HG03521 (cell line): Measurements from ENCODE around the gene SLC9A3.
"Not testable (repeated sequence)": the region's sequence is repeated elsewhere in the genome, so short reads cannot be mapped to it uniquely, and the experiment has no call there.

ENCODE experiments used
- ATAC-seq: cut with Tn5 transposase; IDR thresholded peaks from one replicate; pipeline ENCODE4 v1.9.1; 2021; ENCODE audit warnings: mild to moderate bottlenecking, moderate library complexity; ENCODE audit not compliant: unreplicated experiment

The SLC9A3 gene

GRCh38 chr5:492314-492893, 31.8 kb downstream of the SLC9A3 start:
- no peak for ATAC-seq

DNA sequence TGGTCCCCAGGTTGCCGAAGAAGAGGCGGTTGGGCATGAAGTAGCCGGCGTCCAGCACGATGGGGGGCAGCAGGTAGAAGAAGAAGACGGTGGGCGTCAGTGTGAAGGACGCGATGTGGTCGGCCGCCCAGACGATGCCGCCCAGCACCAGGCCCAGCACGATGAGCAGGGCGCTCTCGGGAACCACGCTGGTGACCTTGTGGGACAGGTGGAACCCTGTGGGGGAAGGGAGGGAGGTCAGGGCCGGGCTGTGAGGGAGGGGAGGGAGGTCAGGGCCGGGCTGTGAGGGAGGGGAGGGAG, 32.4 kb downstream of the SLC9A3 start:
- ATAC-seq = no peak

DNA sequence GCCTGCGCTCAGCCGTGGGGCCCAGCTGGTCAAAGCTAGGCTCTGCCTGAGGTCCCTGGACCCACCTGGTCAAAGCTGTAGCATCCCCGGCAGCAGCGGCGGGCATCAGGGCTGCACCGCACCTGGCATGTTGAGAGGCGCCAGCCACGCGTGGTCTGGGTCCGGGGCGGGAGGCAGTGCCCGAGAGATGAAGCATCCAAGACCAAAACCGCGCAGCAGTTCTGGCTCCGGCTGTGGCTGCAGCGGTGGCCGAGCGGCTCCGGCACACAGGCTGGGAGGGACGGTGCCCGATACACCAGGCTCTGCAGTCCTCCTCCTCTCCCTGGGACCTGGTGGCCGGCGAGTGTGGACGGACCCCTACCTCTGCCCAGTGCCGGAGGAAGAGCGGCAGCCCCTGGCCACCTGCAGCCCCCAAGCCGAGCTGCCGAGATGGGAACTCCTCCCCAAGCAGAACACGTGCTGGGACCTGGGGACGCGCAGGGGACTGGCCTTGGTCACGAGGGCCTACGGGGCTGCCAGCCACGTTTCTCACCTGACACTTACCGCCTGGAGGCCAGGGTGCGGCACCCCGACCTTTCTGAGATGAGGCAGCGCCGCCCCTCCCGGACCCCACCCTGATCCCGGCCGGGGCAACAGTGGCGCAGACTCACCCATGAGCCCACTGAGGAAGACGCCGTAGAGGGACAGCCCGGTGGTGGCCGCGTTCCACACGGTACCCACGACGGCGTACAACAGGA, 33.0 kb downstream of the SLC9A3 start:
- ATAC-seq = no peak

DNA sequence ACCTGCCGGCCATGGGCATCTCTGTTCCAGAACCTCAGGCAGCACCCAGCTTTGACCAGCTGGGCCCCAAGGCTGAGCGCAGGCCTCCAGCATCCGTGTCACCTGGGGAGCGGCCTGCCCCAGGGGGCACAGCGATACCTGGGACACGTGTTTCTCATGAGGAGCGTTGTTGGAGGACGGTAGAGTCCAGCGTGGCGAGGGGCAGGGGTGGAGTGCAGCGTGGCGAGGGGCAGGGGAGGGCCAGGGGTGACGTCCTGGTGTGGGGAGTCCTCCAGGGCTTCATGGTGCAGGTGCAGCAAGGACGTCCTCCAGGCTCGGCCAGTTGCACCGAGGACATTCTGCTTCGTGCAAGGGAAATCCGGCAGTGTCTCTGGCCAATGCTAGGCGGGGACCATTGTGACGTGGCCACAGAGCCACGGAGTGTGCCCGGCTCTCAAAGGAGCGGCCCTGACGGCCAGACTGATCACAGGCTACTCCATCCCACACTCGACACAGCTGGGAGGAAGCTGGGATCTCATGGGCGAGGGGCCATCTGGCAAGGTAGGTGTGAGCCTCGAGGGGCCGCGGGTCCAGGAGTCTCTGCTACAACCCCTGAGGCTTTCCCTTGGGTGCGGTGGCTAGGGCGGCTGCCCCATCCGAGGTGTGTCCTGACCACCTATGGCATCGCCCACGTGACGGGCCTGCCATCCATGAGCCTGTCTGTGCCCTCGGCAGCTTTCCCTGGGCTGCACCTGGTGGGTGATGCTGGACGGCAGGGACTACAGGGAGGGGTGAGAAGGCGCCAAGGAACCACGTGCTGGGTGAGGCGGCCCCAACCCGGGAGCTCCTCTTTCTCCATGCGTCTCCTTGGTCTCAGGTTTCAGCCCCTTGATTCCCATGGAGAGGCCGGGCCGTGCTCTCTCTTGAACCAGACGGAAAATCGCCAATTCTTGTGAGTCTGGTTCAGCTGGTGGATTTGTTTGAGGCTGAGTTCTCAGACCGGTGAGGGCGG, 33.8 kb downstream of the SLC9A3 start:
- no peak for ATAC-seq

DNA sequence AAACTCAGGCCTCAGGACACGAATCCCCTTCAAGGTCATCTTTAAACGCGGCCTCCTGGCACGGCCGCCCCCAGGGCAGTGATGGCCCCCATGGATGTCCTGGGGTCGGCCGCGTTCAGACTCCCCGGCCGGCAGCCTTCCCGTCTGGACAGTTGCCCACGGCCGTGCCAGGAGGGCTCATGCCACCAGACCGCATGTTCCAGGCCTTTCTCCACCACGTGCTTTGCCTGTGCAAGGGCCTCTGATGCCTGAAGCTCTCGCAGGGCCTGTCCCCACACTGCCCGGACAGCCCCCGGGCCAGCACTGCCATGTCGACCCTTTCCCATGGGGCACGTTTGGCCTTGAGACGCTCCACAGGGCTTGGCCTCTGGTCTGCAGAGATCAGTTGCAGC, 34.6 kb downstream of the SLC9A3 start:
- ATAC-seq = no peak

DNA sequence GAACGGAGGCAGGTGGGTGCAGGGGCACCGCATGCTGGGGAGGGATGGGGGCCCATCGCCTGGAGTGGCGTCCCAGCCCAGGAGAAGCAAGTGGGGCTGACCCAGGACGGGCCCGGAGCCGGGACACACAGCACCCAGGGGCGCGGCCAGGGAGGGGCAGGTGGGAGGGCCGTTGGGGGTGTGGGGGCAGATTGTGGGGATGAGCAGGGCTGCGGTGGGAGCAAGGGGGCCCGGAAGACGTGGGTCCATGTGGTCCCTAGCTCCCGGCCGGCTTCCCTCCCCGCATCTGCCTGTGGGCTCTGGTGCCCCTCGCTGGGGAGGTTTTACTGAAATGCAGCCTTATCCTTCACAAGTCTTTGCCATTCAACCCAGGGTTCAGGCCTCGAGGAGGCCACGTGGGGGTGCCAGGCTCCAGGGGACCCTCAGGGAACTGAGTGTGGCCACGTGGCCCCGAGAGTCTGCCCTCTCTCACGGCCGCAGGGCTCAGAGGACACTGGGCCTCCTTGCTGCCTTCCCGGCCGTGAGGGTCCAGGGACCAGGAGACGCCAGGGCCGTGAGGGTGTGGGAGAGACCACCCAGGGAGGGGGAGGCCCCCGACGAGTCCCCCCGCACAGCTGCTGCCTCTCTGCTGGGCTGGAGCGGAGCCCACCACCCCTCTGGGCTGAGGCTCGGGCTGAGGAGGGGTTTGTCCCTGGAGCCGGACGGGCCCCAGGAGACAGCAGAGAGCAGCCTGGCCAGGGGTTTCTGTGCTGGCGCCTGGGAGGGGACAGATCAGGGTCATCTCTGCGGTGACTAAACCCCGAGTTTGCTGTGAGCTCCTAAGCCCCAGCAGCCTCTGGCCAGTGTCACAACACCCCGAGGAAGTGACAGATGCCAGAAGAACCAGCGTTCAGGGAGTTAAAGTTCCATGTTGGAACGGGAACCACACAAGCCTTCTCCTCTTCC, 35.2 kb downstream of the SLC9A3 start:
- ATAC-seq = no peak

DNA sequence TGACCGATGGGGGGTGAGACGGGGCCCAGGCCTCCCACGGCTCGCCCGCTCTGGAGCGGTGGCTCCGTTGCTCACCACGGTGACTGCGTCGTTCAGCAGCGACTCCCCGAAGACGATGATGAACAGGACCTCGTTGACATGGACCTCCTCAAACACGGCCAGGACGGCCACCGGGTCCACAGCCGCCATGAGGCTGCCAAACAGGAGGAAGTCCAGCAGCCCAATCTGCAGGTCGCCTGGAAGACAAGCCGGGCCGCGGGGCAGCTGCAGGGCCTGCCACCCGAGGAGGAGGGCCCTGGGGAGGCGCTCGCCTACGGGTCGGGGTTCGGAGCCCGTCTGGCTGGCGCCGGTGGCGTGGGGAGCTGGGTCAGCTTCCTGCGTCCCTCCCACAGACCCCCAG, 36.0 kb downstream of the SLC9A3 start:
- no peak for ATAC-seq

GRCh38 chr5:486597-486996, 37.7 kb downstream of the SLC9A3 start:
- ATAC-seq = not testable (repeated sequence)

DNA sequence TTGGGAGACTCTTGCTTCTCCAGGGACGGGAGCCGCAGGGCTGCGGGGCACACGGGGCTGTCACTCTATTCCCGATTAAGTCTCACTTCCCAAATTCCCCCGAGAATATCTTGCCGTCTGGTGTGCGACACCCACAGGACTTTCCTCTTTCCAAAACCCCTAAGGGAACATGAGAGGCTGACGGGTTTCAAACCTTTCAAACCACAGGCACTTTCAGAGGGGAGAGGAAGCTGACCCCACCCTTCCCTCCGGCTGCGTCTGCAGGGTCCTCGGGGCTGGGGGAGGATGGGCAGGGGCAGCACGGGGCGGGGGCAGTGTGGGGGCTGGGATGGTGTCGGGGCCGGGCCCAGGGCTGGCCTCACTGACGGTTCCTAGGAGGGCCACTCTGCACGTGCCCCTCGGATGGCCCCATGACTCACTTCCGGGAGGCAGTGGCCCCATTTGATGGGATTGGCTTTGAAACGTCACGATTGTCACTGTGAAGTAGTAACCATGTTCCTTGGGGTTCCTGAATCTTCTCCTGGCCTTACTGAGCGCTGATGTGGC, 38.2 kb downstream of the SLC9A3 start:
- no peak for ATAC-seq

DNA sequence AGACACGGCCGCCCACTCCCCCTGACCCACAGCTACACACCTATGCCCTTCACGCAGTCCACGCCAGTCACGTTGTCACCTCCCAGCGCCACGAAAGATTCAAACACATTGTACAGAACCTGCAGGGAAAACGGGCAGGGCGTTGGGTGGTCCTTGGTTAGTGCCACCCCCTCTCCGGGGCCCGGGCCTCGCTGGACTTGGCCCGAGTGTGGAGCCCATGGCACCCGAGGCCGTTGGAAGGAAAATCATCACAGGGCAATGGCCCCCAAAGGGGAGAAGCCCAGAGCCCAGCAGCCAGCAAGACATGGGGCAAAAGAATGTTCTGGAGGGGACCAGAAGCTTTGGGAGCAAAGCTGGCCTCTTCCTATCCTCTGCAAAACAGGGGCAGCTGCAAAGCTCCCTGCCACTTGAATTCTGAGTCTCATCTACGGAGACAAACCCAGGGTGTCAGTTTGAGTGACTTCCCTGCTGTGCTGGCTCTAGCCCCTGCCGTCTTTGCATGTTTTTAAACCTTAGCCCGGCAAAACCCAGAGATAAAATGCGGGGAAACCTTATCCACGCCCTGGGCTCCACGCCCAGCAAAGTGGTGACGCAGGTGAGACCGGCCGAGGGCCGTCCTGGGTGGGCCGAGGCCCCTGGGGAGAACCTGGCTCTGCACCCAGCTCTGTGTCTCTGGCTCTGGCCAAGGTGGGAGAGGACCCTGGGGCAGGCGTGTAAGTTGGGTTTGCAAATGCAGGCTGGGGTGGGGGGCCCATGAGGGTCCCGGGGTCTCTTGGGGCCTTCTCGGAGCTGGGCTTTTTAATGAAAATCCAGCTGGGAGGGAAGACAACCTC, 38.9 kb downstream of the SLC9A3 start:
- no peak for ATAC-seq

DNA sequence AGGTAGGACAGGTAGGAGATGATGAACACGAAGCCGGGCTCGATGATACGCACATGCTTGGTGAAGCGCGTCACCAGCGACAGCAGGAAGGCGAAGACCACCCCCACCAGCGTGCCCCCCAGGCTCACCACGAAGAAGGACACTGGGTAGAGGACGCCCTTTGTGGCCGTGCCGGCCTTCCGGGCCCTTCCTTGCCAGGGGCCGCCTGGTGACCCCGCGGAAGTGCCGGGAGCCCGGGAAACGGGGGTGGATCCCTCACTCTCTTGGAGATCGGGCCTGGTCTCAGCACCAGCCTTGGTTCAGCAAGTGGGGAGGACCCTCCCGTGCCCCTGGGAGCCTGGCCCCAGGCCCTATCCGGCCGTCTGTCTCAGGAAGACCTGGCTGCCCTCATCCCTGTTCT, 39.7 kb downstream of the SLC9A3 start:
- ATAC-seq = no peak

GRCh38 chr5:483434-484140, 40.7 kb downstream of the SLC9A3 start:
- no peak for ATAC-seq

DNA sequence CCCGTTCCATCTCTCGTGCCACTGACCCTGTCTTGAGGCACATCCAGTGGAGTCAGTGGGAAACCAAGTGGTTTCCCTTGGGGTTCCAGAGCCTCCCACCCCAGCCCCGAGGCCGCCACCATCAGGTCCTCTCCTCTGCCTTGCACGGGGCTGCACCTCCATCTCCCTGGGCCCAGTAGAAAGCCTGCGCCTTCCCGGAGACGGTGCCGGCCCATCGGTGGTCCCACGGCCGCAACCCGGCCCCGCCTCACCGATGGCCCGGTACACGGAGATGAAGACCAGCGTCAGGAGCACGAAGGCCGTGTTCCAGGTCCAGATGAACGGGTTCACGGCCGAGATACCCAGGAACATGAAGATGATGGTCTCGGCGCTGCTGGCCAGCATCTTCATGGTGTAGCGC, 41.2 kb downstream of the SLC9A3 start:
- no peak for ATAC-seq

- no peak for ATAC-seq
These were observed 41.7 kb downstream of the SLC9A3 start for GRCh38 chr5:482506-482905.

- ATAC-seq = no peak
These were observed 42.2 kb downstream of the SLC9A3 start for GRCh38 chr5:482021-482420.

- no peak for ATAC-seq
These were observed 42.9 kb downstream of the SLC9A3 start for GRCh38 chr5:481347-481746.

- ATAC-seq = no peak
These were observed 44.5 kb downstream of the SLC9A3 start for GRCh38 chr5:479566-480319.

DNA sequence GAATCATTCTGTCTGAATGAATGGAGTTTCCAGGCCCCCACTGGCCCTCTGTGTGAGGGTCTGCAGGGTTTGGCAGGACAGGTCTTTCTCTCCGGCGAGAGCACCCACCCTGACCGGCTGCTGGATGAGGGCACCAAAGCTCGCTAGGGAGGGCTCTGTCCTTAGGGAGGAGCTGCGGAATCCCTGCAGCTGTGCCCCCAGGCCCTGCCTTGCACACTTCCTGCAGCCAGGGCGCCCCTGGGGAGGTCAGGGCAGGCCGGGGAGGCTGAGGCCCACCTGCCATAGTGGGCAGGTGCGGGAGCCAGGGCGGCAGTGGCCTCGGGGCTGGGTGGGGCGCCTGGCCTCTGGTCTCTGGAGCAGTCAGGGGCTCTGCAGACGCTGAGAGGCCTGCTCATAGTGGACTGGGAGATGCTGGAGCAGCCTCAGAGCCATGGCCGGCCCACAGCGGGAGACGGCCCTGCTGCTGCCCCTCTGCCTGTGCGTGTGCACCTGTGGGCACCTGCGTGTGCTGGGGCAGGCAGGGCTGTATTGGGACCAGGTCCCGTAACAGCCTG, 45.2 kb downstream of the SLC9A3 start:
- ATAC-seq = no peak
